ENCODE results near the gene EML1.

The EML1 gene

DNA sequence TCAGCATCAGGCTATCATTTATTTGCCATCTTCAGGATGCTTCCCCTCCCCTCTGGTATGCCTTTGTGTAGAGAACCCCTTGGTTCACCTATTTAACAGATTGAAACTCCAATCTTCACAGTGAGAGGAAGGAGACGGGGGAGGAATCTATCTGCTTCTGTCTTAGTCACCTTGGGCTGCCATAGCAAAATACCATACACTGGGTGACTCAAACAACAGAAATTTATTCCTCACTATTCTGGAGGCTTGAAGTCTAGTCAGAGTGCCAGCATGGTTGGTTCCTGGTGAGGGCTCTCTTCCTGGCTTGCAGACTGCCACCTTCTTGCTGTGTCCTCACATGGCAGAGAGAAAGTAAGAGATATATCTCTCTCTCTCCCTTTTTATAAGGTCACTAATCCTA is 13.5 kb upstream of the EML1 start:
- no peak for DNase-seq (ENCODE audit: low read depth, low spot score)

DNA sequence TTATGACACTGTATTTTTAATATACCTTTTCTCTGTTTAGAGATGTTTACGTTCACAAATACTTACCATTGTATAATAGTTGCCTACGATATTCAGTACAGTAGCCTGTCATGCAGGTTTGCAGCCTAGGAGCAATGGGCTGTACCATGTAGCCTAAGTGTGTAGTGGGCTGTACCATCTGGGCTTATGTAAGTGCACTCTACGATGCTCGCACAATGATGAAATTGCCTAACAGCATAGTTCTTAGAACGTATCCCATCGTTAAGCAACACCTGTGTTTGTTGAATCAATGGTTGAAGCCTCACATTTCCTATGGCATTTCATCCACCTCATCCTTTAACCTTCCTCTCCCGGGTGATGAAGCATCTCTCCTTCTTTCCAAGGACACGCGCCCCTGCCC is 12.5 kb upstream of the EML1 start:
- no peak for DNase-seq (ENCODE audit: low read depth, low spot score)

DNA sequence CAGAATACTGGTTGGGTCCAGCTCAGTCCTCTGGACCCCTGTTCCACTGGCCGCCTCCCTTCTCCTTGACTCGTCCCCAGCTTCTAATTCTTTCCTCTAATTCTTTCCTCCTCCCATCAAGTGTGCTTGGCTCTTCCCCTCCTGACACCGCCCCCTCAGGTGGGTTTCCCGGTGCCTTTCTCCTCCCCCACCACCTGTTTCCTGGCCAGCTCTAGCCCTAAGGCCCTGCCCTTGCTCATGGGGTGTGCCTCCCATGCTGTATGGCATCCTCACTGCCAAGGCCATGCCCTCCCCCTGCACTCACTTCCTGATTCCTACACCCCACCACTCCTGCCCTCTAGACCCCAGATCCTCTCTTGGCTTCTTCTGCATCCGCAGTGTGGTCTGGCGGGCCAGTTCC is 12.1 kb upstream of the EML1 start:
- DNase-seq (ENCODE audit: low read depth, low spot score): no peak

DNA sequence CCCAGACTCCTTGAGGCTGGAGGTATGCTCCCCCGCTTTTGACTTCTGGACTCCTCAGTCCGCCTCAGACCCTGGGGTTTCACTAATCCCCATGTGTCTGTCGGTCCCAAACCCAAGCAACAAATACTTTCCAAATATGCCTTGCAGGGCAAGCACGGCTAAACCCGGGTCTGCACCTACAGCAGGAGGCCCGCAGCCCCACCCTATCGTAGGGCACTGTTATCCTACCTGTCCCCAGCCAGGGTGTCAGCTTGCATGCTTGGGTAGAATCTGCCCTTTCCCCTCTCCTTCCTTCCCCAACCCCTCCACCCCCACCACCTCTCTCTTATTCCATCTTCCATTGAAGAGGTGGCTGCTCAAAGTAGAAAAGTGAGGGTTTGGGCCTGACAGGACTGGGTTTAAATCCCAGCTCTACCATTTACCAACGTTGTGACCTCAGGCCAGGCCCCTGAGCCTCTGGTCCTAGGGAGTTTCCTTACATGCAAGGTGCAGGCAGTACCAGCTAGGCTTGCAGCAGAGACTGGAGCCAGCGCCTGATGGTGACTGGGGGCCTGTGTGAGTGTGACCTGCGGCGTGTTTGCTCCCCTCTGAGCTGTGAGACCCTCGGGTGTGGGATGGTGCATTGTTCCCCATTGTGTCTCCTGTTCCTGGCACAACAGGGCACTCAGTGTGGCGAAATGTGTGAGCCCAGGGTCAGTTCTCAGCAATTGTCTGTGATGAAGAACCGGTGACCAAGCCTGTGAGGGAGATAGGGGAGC is 11.2 kb upstream of the EML1 start:
- no peak for DNase-seq (ENCODE audit: low read depth, low spot score)

DNA sequence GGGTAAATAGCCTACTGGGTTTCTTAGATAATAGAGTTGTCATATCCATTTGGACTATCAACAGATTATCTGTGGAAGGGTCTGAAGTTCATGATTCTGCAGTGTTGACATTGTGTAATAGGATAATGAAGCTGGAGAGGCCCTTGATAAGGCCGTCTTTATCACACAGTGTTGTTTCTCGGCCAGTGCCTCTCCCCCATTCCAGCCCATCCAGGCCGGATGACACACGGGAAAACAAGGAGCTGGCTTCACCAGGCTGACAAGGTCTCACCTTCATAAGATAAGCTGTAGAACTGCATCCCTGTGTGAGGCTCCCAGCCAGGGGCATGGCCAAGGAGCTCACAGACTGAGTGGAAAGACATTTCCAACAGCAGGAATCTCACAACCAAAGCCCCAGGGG is 8.7 kb upstream of the EML1 start:
- no peak for DNase-seq (ENCODE audit: low read depth, low spot score)

DNA sequence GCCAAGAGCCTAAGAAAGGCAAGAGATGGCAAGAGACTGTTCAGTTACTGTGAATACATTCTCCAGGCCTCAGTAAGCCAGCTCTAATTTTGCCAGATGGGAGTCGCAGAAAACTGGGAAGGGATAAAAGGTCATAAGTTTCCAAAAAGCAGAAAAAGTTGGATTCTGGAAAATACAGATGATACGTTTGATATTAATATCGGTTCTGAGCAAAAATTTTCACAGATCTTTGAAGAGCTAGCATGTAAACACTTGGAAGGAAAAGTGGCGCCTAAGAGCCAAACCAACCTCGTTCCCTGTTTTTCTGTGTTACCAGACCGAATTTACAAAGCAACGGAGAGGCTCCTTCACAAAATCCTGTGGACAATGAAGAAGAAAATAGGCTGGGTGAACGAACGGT is 7.8 kb upstream of the EML1 start:
- no peak for DNase-seq (ENCODE audit: low read depth, low spot score)

DNA sequence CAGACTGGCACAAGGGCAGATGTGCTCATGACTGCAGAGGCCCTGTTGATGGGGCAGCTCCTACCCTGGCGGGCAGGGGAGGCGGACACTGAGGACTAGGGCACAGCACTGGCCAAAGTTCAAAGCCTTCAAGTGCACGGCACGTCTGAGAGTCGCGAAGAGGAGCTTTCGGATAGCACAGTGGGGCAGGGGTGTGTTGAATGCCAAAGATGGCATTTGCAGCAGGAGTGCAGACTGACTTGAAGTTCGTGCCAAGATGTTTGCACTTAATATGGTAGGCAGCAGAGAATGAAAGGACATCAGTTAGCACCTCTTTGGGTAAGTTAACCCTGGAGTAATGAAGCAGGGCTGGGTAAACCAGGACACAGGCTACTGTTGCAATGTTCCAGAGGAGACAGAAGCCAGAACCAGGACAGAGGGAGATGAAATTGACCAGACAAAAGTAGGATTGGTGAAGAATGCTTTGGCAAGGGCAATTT is 6.7 kb upstream of the EML1 start:
- no peak for DNase-seq (ENCODE audit: low read depth, low spot score)

DNA sequence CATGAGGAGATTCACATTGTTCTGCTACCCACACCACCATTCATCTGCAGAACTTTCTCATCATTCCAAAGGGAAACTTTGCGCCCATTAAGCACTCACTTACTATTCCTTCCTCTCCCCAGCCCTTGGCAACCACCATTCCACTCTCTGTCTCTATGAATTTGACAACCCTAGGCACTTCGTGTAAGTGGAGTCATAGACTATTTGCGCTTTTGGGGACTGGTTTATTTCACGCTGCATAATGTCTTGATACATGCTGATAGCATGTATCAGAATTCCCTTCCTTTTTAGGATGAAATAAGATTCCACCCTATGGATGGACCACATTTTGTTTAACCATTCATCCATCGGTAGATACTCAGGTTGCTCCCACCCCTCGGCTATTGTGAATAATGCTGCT is 4.5 kb upstream of the EML1 start:
- no peak for DNase-seq (ENCODE audit: low read depth, low spot score)

DNA sequence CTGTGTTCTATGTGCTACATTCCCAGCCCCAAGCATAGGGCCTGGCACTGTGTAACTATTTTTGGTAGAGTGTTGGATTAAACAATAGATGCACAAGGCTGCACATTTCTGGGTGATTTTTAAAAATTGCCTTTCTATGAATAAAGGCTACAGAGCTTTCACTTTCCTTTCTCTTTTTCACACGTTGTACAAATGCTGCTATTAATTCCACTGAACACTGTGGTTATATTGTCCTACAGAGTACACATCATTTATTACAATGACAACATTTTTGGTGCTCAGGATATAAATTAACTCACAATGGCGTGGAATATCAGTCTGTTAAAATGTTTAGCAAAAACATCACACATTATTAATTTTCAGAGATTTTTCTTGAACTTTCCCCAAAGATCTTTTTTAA is 3.6 kb upstream of the EML1 start:
- no peak for DNase-seq (ENCODE audit: low read depth, low spot score)

DNA sequence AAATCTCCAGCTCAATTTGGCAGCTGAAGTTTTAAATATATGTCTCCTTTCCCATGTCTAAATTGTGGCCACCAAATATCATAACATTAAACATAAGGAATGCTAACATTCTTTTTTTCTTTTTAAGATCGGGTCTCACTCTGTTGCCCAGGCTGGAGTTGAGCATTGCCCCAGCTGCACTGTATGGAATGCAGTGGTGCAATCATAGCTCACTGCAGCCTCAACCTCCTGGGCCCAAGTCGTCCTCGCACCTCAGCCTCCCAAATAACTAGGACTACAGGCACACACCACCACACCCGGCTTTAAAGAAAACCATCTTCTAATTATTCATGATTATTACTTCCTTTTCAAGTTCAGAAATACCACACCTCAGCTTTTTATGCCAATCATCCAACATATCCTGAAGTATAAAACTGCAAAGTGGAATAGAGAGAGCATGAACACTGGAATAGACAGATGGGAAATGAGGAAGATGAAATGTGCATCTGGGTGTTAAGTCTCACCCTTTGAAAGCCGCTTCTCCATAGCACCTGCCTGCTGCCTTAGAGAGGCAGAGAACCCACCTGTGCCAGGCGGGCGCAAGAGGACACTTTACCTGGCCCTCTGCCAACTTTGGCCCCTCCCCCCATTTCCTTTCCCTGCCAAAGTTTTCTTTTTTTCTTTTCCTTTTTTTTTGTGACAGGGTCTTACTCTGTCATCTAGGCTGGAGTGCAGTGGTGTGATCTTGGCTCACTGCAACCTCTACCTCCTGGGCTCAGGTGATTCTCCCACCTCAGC is 2.8 kb upstream of the EML1 start:
- no peak for DNase-seq (ENCODE audit: low read depth, low spot score)

DNA sequence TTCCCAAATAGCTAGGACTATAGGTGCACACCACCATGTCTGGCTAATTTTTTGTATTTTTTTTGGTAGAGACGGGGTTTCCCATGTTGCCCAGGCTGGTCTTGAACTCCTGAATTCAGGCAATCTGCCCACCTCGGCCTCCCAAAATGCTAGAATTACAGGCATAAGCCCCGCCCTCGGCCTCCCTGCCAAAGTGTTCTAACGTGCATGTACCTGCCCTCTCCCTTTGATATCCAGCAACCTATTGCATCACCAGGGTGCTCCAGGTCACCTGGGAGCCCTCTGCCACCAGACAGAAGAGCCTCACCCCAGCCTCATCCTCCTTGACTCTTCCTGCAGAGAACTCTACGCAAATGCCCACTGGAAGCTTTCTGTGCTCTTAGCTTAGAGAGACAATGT is 2.2 kb upstream of the EML1 start:
- no peak for DNase-seq (ENCODE audit: low read depth, low spot score)

DNA sequence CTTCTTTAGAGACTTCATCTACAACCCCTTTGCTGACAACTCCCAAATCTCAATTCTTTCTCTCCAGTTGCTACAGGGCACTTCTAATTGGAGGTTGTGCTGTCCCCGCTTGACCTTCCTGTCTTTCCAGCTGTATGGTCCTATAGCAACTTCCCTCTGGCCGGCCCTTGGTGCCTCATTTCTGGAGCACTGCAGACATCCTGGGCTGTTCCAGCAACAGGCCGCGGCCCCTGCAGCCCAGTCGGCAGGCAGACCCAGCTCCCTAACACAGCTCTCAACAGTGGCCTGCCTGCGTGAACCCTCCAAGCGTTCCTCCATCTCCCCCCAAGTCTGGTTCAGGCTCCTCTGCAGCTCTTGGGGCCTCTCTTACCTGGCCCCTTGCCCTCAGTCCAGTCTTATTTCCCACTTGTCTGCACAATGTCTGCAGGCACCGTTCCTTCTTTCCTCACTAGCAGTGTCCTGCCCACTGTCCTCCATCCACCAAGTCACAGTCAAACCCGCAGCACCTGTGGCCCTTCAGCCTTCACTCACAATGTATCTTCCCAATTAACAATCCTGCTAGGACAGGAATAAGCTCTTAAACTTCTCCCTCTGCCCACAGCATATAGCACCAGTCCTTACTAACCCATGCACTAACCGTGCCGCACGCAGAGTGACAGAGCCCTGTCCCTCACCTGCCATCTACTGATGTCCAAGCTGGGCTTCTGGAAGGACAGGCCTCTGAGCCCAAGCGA is 1.6 kb upstream of the EML1 start:
- no peak for DNase-seq (ENCODE audit: low read depth, low spot score)

DNA sequence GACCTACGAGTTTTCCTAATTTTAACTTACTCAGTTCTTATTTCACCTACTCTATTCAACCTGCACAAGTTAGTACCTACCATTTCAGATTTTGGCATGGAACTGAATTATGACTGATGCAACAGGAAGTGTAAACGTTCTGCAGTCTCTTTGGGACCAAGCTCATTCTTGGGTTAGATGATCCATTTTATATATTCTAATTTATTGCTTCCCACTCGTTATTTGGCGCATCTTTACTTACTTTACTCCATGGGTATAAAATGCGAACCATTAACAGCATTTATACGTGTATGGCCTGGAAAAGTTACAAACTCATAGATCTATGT is 1.0 kb upstream of the EML1 start:
- DNase-seq (ENCODE audit: low read depth, low spot score): no peak

DNA sequence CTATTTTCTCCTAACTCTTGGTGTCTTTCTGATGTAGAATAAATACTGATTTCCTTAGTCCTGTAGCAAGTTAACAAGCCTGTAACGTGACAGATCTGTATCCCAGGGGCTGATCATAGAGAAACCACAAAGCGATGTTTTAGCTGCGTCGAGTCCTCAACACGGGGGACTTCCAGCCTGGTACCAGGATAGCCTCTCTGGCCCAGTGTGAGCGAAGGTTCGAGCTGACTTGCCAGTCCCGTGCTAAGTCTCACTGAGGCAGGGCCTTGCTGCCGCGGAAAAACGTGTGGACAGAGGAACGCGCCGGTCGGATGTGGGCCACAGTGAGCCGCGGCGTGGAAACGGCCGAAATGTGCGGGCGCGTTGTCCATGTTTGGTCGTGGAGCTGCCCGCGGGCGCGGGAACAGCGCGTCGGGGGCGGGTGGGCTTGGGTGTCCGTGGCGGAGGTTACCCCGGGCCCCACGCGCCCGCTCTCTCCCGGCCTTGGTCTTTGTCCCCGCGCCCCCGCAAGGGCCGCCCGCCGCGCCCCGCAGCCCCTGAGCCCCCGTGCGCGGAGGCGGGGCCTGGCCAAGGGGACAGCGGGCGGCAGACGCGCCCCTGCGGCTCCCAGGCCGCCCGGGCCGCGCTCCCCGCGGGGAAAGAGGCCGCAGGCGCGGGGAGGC is 531 bp upstream of the EML1 start:
- no peak for DNase-seq (ENCODE audit: low read depth, low spot score)

DNA sequence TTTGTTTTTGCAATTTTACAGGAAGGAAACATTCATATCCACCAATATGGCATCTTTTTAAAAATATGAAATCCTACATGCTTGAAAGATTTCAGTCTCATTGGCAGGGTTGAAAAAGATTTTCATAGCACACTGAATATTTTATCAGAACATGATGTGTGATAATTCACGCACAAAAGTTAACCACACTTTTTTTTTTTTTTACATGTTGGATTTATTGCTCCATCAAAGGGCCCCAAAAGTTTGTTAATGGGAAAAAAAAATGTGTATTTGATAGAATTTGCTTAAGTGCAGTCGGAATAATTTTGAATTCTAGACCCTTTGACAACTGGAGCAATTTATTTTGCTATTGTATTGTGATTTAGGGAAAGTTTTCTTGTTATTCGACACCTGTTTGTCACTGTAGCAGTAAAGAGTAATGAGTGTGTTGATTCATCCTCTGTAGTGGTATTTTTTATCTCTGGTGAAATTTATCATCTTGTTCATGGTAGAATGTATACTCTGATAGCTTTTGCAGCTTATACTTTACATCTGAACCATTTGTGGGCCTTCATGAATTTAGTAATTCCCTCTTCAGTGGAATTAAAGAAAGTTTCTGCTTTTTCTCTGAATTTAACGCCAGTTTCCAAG is 1.1 kb downstream of the EML1 start:
- no peak for DNase-seq (ENCODE audit: low read depth, low spot score)

DNA sequence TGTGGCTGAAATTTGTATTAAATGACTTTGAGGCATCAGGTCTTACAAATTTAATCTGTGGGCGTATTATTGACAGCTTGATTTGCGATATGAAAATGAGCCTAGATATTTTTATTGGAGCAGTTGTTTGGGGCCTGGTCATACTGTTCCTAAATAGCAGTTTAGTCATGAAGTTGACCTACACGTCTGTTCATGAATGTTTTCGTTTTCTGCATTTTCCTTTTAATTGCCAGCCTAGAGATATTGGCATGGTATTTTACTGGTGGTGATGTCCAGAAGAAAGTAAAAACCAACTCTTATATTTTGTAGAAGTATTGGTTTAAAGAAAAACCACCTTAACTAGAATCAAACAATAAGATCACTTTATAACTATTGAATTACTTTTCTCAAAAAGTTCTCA is 1.8 kb downstream of the EML1 start:
- DNase-seq (ENCODE audit: low read depth, low spot score): no peak

DNA sequence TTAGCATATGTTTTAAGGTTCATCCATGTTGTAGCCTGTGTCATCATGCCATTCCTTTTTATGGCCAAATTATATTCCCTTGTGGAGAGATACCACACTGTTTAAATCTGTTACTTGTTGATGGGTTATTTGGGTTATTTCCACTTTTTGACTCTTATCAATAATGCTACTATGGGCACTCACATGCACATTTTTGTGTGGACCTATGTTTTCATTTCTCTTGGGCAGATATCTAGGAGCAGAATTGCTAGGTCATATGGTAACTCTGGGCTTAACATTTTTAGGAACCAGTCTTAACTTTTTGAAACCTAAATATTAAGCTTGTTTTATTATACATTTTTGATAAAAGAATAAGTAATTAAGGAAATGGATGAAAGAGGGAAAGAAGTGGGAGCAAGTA is 4.0 kb downstream of the EML1 start:
- DNase-seq (ENCODE audit: low read depth, low spot score): no peak

DNA sequence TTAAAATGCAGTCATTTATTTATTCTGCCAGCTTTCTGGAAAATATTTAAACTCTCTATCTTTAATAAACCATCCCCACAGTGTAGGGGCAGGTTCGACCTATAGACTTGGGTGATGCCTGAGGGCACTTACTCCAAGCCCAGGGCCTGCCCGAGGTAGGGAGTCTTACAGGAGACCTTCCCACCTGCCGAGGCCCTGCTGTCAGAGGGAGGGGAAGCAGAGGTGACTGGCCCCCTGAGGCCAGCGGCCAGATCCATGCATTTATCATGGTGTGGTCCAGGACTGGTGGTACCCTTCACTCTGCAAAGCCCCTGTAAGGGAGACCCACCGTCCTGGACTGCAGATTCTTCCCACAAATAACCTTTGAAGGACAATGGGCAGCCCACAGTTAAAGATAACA is 7.6 kb downstream of the EML1 start:
- DNase-seq (ENCODE audit: low read depth, low spot score): no peak

DNA sequence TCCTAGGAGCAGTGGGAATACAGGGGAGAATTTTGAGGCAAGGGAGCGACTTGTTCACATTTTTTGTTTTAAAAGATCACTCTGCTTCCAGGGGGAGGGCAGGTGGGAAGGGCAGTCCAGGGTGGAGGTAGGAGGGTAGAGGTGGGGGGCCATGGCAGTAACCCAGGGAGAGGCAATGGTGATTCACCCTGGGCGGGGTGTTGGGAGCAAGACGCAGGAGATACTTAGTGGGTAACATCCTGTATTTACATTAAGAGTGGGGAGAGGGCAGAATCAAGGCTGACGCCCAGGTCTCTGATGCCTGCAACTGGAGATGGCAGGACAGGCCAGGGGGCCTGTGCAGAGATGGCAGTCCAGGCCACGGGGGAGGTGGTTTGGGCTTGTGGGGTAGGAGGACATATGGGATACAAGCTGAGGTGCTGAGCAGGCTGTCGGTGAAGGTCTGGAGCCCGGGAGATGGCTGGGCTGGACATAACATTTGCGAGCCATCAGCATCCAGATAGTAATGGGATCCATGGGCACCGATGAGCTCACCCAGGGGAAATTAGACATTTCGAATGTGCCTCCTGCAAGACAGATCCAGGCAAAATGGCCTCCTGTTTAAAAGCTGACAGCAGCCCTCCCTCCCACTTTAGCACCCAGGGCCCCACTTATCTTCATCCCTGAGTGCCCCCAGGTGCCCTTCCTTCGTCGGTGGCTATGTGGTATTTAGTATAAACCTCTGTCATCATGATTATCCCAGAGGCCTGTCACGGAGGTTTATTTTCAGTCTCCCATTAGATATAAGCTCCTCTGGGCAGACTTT is 9.3 kb downstream of the EML1 start:
- DNase-seq (ENCODE audit: low read depth, low spot score): no peak

DNA sequence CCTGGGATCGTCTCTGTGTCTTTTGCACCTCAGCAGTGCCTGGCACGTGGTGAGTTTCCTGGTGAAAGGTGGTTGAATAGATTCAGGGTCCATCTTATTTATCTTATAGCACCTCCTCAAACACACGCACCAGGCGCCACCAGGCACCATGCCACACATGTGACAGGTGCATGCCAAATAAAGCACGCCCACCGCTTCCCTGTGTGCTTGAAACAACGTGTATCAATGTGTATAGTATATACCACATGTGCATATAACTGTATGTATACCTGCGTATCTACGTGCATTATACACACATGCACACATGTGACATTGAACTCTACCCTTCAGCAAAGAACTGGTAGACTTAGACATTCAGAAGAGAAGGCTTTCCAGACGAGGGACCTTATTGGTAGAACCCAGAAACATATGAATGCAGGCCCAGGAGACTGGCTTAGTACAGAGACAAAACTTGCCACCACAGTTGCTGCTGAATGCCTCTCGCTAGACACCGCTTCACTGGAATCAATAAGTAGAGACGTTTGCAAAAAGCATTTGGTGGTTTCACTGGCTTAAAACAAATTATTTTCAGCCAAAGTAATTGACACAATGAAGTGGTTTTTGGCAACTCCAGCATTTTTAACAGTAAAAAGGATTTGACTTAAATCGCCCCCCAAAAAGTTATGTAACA is 10.0 kb downstream of the EML1 start:
- no peak for DNase-seq (ENCODE audit: low read depth, low spot score)

Data from iPS DF 19.7 (cell line).